ENCODE measurements around the gene KATNIP.

DNA sequence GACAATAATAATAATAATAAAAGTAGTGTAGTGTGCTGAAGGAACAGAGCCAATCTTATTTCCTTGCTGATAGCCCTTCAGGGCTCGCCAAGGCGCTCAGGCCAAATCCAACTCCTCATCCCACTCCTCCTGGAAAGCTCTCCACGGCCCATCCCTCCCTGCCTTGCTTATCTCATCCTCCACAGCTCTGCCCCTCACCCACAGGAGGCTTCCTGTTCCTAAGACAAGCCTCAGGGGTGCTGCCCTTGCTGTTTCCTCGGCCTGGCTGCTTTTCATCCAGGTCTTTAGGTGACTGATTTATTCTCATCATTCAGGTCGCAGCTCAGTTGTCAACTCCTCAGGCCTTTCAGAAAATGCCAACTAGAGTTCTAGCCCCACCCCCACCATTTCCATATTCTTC lies 11.4 kb upstream of the KATNIP start:
- TF ChIP-seq, protein P1, sequence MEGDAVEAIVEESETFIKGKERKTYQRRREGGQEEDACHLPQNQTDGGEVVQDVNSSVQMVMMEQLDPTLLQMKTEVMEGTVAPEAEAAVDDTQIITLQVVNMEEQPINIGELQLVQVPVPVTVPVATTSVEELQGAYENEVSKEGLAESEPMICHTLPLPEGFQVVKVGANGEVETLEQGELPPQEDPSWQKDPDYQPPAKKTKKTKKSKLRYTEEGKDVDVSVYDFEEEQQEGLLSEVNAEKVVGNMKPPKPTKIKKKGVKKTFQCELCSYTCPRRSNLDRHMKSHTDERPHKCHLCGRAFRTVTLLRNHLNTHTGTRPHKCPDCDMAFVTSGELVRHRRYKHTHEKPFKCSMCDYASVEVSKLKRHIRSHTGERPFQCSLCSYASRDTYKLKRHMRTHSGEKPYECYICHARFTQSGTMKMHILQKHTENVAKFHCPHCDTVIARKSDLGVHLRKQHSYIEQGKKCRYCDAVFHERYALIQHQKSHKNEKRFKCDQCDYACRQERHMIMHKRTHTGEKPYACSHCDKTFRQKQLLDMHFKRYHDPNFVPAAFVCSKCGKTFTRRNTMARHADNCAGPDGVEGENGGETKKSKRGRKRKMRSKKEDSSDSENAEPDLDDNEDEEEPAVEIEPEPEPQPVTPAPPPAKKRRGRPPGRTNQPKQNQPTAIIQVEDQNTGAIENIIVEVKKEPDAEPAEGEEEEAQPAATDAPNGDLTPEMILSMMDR (IDR thresholded peaks at IDR 0.05), result no peak
- no peak for TF ChIP-seq ZFX (IDR thresholded peaks at IDR 0.05; ENCODE audit: borderline replicate concordance)

Data from 22Rv1 (cell line).